ENCODE data around the gene NT5C3A. TPM values are rescaled to one million over a fixed set of nuclear protein-coding genes. Genes with fewer than 3 reads are reported as not detected.

NT5C3A gene
- total RNA-seq, 2 donors from 2014 or later: 17.5 to 22.1 TPM

DNA sequence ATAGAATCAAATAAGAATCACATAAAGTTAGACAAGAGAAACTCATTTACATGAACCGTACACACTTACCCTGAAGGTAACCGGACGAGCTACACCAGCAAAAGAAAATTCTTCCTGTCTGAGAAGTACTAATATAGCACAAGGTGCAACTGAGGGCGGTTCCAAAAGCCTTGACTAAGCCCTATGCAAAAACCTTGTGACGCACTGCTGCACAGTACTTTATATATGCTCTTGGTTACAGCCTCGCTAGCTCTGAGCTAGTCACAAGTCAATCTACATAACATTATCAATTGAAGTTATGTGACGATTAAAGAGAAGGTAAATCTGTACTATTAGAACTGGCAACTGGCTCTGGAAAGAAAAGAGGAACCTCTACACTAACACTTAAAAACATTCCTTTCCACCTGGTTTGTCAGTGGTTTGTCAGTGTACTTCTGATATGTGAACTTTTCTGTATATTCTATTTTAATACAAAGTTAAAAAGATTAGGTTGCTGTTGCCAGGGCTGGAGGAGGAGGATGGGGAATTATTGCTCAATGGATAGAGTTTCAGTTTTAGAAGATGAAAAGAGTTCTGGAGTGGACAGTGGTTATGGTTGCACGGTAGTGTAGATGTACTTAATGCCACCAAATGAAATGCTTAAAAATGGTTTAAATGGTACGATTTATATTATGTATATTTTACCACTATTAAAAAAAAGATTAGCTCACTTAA, 21.6 kb downstream of the NT5C3A start:
- Mint-ChIP-seq H3K27ac (no peak overlapping the region), H3K27me3 (ENCODE audit: insufficient read depth) (no peaks in the 10 kb centered on the region), H3K4me1 (peaks cover 26% of the 10 kb centered on the region), H3K4me3 (no peak overlapping the region), H3K9me3 (no peaks in the 10 kb centered on the region), H3K36me3 (ENCODE audit: low read depth) (no peaks in the 10 kb centered on the region)
- Histone ChIP-seq H3K9me3 (ENCODE audit: control insufficient read depth, low read length) (no peaks in the 10 kb centered on the region), H3K4me3 (ENCODE audit: low read length) (no peak overlapping the region), H3K9ac (ENCODE audit: extremely low read depth, low read length, poor library complexity, severe bottlenecking) (no peak overlapping the region), H3K36me3 (ENCODE audit: control insufficient read depth, insufficient read depth, low read length) (no peaks in the 10 kb centered on the region), H3K4me1 (ENCODE audit: control insufficient read depth, insufficient read depth, low read length) (no peaks in the 10 kb centered on the region), H3K27me3 (ENCODE audit: control insufficient read depth, insufficient read depth, low read length, poor library complexity, severe bottlenecking) (no peaks in the 10 kb centered on the region), H3K27ac (ENCODE audit: low read depth, low read length) (no peak overlapping the region)
- TF ChIP-seq, protein P1, sequence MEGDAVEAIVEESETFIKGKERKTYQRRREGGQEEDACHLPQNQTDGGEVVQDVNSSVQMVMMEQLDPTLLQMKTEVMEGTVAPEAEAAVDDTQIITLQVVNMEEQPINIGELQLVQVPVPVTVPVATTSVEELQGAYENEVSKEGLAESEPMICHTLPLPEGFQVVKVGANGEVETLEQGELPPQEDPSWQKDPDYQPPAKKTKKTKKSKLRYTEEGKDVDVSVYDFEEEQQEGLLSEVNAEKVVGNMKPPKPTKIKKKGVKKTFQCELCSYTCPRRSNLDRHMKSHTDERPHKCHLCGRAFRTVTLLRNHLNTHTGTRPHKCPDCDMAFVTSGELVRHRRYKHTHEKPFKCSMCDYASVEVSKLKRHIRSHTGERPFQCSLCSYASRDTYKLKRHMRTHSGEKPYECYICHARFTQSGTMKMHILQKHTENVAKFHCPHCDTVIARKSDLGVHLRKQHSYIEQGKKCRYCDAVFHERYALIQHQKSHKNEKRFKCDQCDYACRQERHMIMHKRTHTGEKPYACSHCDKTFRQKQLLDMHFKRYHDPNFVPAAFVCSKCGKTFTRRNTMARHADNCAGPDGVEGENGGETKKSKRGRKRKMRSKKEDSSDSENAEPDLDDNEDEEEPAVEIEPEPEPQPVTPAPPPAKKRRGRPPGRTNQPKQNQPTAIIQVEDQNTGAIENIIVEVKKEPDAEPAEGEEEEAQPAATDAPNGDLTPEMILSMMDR (conservative IDR thresholded peaks at IDR 0.05): no peak
- DNase-seq: no peak
- WGBS, 2 experiments (ENCODE audit: insufficient coverage in 1 of 2, insufficient read length in 1 of 2): 93 to 95% methylated on average over 4 to 7 of the region's 9 CpGs

DNA sequence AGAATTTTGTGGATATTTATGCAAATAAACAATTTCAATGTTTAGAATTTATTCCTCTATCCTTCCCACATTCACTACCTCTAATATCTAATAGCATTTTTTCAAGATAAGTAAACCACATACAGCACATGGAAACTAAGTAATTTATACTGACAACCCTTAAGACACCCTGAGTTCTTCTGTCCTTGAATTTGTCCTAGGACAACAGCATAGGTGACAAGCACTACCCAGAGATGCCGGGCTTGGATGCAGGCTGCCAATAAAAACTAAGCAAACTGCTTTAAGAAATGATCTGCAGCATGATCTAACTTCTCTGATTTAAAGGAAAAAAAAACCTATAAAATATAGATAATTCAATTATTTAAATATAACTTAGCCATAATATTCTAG, 22.7 kb downstream of the NT5C3A start:
- Histone ChIP-seq H3K36me3 (ENCODE audit: control insufficient read depth, insufficient read depth, low read length) (peaks cover 4% of the 10 kb centered on the region), H3K9me3 (ENCODE audit: control insufficient read depth, low read length) (no peaks in the 10 kb centered on the region), H3K27ac (ENCODE audit: low read depth, low read length) (no peak overlapping the region), H3K4me1 (ENCODE audit: control insufficient read depth, insufficient read depth, low read length) (no peaks in the 10 kb centered on the region), H3K27me3 (ENCODE audit: control insufficient read depth, insufficient read depth, low read length, poor library complexity, severe bottlenecking) (no peaks in the 10 kb centered on the region), H3K4me3 (ENCODE audit: low read length) (no peak overlapping the region), H3K9ac (ENCODE audit: extremely low read depth, low read length, poor library complexity, severe bottlenecking) (no peak overlapping the region)
- no peak overlapping the region for H3K27ac Mint-ChIP-seq
- H3K27me3 Mint-ChIP-seq (ENCODE audit: insufficient read depth): no peaks in the 10 kb centered on the region
- no peak overlapping the region for H3K4me3 Mint-ChIP-seq
- no peaks in the 10 kb centered on the region for H3K36me3 Mint-ChIP-seq (ENCODE audit: low read depth)
- DNase-seq: no peak
- WGBS, 2 experiments (ENCODE audit: insufficient coverage in 1 of 2, insufficient read length in 1 of 2): 95% methylated on average over 1 of the region's 1 CpG; no CpG with 5 or more reads in 1 of the 2 experiments
- H3K4me1 Mint-ChIP-seq: peaks cover 26% of the 10 kb centered on the region
- no peaks in the 10 kb centered on the region for H3K9me3 Mint-ChIP-seq
- TF ChIP-seq, protein P1 (conservative IDR thresholded peaks at IDR 0.05): no peak

DNA sequence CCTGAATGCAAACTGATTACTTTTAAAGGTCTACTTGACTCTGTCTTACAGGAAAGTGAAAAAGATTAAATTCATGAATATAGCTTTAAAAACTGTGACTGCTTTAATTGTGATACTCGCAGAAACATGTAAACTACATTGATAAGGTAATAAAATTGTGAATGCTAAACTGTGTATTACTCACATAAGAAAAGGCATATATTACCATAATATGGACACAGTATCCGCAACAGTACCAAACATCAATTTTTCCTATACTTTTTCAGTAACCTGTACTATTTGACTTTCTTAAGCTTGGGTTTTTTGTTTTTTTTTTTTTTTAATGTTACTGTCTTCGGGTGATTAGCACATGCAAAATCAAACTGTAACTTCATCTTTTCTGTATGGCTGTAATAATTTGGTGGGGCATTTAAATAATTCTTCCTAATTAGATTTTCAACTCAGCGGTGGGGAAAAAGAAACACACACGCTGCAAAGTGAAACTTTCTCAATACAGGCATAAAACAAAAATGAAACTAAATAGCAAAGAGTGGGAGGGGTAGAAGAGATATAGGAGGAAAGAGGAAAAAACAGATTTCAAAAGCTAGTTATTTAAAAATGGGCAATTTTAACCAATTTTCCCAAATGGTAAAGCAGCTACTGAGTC, 23.2 kb downstream of the NT5C3A start:
- Histone ChIP-seq H3K27ac (ENCODE audit: low read depth, low read length) (no peak overlapping the region), H3K9me3 (ENCODE audit: control insufficient read depth, low read length) (no peaks in the 10 kb centered on the region), H3K36me3 (ENCODE audit: control insufficient read depth, insufficient read depth, low read length) (peaks cover 4% of the 10 kb centered on the region), H3K9ac (ENCODE audit: extremely low read depth, low read length, poor library complexity, severe bottlenecking) (no peak overlapping the region), H3K4me3 (ENCODE audit: low read length) (no peak overlapping the region), H3K27me3 (ENCODE audit: control insufficient read depth, insufficient read depth, low read length, poor library complexity, severe bottlenecking) (no peaks in the 10 kb centered on the region), H3K4me1 (ENCODE audit: control insufficient read depth, insufficient read depth, low read length) (no peaks in the 10 kb centered on the region)
- Mint-ChIP-seq H3K4me1 (peaks cover 23% of the 10 kb centered on the region), H3K36me3 (ENCODE audit: low read depth) (no peaks in the 10 kb centered on the region), H3K4me3 (no peak overlapping the region), H3K27me3 (ENCODE audit: insufficient read depth) (no peaks in the 10 kb centered on the region), H3K9me3 (no peaks in the 10 kb centered on the region), H3K27ac (no peak overlapping the region)
- WGBS, 2 experiments (ENCODE audit: insufficient coverage in 1 of 2, insufficient read length in 1 of 2): 93% methylated on average over 2 of the region's 5 CpGs; no CpG with 5 or more reads in 1 of the 2 experiments
- DNase-seq: no peak
- TF ChIP-seq, protein P1 (conservative IDR thresholded peaks at IDR 0.05): no peak

Measured in endodermal cell (in vitro differentiated cells).